Measurements from ENCODE around the gene WDSUB1.

Gene WDSUB1

DNA sequence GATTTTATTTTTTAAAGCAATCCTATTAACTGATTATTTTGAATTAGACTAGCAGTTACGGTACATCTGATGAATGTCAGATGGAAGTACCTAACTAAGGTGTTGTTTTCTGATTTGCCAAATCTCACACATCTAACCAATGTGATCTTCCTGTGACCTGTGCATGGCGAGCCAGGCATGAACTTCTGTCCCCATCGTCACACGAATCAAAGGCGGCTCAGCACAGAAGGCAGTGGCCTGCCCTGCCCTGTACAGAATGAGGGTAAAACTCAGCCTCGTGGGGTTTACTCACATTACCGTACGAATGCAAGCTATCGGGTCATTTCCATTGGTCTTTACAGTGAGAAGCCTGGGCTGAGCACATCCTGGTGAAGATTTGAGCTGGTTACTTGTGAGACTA is 87.3 kb downstream of the WDSUB1 start:
- DNase-seq (ENCODE audit: low read depth in 3 of 3, low spot score in 1 of 3), result no peak

DNA sequence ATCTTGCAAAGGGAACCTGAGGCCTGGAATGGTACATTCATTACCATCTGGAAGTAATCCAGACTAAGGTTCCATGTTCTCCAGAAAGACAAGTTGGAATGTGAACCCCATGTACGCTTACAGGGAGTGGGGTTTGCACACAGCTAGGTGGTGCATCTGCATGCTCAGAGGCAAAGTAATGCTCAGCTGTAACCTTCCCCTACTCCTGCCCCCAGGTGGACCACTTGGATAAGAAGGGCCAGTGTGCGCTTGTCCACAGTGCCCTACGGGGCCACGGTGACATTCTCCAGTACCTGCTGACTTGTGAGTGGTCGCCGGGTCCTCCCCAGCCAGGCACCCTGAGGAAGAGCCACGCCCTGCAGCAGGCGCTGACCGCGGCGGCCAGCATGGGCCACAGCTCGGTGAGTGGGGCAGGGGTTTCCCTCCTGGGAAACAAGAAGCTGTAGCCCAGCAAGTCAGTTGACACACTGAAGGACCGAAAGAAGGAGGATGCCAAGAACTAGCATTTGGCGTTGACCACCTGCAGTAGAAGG is 90.0 kb downstream of the WDSUB1 start:
- no peak for DNase-seq (ENCODE audit: low read depth in 3 of 3, low spot score in 1 of 3)

DNA sequence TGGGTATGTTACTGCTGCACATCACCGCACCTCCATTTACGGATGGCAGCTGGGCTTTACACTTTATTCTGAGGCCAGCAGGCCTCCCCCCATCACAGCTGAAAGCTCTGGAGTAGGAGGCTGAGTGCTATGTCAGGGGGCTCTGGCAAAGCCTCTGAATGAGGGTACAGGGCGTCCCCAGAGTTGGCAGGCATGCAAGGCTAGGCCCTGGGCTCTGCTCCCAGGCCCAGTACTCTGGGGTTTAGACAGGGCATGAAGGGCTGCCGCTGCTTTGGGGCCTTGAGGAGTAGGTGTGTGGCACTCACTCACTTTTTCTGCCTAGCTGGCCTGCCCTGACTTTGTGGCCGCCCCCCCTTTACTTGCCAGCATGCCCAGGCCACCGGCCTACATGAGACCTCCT is 90.8 kb downstream of the WDSUB1 start:
- DNase-seq (ENCODE audit: low read depth in 3 of 3, low spot score in 1 of 3), result no peak

- no peak for DNase-seq (ENCODE audit: low read depth in 3 of 3, low spot score in 1 of 3)
Measured at GRCh38 chr2:159194241-159194640, 92.3 kb downstream of the WDSUB1 start.

- no peak for DNase-seq (ENCODE audit: low read depth in 3 of 3, low spot score in 1 of 3)
Measured at GRCh38 chr2:159193791-159194190, 92.7 kb downstream of the WDSUB1 start.

- DNase-seq (ENCODE audit: low read depth in 3 of 3, low spot score in 1 of 3), result no peak
Measured at GRCh38 chr2:159192371-159192918, 94.1 kb downstream of the WDSUB1 start.

GRCh38 chr2:159188449-159188848 is 98.1 kb downstream of the WDSUB1 start:
- no peak for DNase-seq (ENCODE audit: low read depth in 3 of 3, low spot score in 1 of 3)

DNA sequence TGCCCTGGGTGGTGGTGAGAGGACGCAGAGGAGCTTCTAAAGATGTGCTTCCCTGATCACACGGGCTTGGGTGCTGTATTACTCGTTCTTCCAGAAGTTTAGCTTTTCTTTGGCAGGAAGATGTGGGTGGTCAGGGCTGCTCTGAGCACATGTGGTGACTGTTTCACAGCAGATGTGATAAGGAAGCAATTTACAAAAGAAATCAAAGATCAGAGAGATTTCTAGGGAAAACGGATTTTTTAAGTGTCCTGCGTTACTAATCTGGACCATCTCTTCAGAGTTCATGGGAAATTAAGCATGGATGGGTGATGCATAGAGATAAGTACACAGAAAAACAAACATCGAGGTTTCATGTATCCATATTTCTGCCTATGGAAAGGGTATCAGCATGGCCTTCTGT is 99.4 kb downstream of the WDSUB1 start:
- DNase-seq (ENCODE audit: low read depth in 3 of 3, low spot score in 1 of 3), result no peak

GRCh38 chr2:159186462-159186861 is 100.0 kb downstream of the WDSUB1 start:
- DNase-seq (ENCODE audit: low read depth in 3 of 3, low spot score in 1 of 3), result no peak

Data from stimulated activated CD4-positive, alpha-beta T cell treated with anti-CD3 and anti-CD28 coated beads, TNF-alpha, amount 100 ng/mL, for 1 hour (primary cell).